GM19452 (cell line): ENCODE measurements around the gene KCTD7.
A peak's percentile ranks its signal among the peaks of the same experiment; 100 is the strongest.
"Not testable (repeated sequence)": the region's sequence is repeated elsewhere in the genome, so short reads cannot be mapped to it uniquely, and the experiment has no call there.

ENCODE experiments used
- ATAC-seq: cut with Tn5 transposase; IDR thresholded peaks from one replicate; pipeline ENCODE4 v1.9.1; 2021; ENCODE audit not compliant: unreplicated experiment

KCTD7 gene

DNA sequence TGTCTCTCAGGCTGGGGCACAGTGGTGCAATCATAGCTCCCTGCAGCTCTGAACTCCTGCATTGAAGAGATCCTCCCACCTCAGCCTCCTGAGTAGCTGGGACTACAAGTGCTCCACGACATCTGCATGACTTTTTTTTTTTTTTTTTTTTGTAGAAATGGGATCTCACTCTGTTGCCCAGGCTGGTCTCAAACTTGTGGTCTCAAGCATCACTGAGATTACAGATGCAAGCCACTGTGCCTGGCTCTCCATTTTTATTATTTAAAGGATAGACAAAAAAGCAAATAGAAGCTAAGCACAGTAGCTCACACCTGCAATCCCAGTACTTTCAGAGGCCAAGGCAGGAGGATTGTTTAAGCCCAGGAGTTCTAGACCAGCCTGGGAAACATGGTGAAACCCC, 13.0 kb upstream of the KCTD7 start:
- no peak for ATAC-seq

DNA sequence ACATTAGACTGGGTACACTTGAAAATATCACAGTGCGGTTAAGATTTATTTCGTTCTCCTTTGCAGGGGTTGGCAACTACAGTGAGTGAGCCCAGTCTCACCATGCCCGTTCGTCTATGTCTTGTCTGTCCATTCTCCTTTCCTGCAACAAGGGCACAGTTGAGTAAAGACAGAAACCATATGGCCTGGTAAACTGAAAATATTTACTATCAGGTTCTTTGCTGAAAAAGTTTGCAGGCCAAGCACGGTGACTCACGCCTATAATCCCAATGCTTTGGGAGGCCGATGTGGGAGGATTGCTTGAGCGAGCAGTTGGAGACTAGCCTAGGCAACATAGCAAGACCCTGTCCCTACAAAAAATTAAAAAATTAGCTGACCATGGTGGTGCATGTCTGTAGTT, 11.4 kb upstream of the KCTD7 start:
- no peak for ATAC-seq

DNA sequence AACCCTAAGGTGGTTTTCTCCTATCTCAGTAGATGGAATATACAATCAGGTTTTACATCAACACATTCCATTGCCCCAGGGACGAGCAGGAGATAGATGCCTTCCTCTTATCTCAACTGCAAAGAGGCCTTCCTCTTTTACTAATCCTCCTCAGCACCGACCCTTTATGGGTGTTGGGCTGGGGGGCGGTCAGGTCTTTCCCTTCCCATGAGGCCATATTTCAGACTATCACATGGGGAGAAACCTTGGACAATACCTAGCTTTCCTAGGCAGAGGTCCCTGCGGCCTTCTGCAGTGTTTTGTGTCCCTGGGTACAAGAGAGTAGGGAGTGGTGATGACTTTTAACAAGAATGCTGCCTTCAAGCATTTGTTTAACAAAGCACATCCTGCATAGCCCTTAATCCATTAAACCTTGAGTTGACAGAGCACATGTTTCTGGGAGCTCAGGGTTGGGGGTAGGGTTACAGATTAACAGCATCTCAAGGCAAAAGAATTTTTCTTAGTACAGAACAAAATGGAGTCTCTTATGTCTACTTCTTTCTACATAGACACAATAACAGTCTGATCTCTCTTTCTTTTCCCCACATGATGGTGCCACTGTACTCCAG, 9.2 kb upstream of the KCTD7 start:
- not testable (repeated sequence) for ATAC-seq

DNA sequence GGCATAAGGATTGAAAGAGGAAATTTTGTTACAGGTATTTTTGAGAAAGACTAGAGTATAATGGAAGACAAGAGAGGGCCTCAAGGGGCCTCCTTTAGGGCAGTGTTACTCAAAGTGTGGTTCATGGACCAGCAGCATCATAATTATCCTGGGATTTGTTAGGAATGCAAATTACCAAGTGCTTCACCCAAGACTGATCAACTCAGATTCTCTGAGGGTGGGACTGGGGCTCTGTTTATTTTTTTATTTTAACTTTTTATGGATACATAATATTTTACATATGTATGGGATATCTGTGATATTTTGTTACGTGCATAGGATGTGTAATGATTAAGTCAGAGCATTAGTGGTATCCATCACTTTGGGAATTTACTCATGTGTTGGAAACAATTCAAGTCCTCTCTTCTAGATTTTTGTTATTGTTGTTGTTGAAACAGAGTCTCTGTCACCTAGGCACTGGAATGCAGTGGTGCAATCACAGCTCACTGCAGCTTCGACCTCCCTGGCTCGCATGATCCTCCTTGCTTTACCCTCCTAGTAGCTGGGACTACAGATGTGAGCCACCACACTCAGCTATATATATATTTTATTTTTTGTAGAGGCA, 2.2 kb upstream of the KCTD7 start:
- ATAC-seq, result no peak

DNA sequence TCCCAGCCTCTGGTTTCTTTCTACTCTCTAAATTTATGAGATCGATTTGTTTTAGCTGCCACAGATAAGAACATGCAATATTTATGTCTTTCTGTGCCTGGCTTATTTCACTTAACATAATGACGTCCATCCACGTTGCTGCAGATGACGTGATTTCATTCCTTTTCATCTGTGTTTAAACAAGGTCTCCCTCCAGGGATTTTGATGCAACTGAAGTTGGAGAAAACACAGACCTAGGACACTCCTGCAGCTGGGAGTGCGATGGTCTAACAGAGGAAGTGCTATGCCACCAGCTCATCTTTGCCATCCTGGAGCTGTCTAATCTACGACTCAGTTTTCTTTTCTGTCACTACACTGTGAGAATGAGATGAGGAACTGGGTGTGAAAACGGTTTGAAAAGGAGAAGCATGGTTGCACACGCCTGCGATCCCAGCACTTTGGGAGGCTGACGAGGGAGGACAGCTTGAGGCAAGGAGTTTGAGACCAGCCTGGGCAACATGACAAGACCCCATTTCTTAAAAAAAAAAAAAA, 1.5 kb upstream of the KCTD7 start:
- no peak for ATAC-seq

DNA sequence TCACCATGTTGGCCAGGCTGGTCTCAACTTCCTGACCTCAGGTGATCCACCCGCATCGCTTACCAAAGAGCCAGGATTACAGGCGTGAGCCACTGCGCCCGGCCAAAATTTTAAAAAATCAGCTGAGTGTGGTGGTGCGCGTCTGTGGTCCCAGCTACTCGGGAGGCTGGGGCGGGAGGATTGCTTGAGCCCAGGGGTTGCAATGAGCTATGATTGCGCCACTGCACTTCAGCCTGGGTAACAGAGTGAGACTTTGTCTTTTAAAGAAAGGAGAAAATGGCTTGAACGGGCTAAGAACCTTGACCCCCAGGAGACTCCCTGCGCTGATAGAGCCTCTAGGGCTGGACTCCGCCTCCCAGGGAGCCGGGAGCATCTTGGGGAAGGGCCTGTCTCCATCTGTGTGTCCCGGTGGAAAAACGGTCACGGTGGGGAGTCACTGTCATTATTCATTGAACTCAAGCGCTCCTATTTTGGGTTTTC, 760 bp upstream of the KCTD7 start:
- ATAC-seq, result peak; percentile 5

DNA sequence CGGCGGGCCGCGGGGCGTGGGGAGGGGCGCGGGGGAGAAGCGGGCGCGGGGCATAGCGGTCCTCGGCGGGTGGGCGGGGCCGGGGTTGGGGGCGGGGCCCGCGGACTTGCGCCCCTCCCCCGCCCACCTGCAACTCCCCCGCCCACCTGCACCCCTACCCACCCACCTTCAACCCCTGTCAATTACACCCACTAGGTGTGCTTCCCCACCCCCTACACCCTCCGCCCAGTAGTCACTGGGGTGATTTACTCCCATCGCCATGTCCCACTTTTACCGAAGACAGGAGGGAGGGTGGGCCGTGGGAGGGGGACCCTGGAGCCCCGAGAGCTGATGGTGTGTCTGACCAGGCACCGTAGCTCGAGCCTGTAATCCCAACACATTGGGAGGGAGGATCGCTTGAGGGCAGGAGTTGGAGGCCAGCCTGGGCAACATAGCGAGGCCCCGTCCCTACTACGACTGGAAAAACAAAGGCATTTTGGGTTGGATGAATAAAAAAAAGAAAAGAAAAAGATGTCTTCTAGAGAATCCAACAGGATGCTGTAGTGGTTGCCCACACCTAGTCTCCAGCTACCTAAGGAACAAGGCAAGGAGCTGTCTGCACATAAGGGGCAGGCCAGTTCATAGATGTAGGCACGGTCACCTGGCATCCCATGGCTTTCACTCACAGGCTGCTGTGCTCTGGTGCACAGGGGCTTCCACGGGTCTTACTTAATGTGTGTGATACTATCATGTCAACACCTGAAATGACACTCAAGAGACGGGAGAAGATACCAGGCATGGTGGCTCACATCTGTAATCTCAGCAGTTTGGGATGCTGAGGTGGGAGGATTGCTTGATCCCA, 761 bp downstream of the KCTD7 start:
- no peak for ATAC-seq

DNA sequence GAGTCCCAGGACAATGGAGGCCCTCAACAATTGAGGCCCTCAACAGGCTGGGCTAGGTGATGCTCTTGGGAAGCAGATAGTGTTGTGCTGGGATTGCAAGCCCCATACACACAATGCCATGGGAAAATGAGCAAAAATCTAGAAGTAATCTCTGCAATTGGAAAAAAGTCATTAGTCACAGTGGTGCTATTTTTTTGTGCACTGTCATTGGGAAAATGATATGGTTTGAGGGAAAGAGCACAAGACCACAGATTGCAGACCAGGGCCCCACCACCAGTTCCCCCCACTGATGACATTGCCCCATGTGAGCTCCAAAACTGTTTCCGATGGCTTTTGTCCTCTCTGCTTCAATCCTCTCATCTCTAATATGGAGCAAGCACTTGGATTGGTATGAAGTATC, 1.9 kb downstream of the KCTD7 start:
- no peak for ATAC-seq

DNA sequence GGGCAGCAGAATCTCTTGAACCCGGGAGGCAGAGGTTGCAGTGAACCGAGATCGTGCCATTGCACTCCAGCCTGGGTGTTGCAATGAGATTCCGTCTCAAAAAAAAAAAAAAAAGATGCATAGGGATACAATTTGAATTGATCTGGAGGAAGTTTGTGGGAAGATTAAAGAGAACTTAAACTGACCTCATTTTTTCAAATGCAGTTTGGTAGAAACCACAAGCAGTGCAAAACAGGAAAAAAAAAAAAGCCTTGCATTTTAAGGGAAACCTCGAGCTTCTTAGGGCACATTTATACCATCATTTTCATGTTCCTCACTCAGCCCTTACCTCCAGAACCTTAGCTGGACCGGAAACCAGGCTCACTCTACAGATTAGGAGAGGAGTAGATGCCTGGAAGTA, 2.8 kb downstream of the KCTD7 start:
- no peak for ATAC-seq

DNA sequence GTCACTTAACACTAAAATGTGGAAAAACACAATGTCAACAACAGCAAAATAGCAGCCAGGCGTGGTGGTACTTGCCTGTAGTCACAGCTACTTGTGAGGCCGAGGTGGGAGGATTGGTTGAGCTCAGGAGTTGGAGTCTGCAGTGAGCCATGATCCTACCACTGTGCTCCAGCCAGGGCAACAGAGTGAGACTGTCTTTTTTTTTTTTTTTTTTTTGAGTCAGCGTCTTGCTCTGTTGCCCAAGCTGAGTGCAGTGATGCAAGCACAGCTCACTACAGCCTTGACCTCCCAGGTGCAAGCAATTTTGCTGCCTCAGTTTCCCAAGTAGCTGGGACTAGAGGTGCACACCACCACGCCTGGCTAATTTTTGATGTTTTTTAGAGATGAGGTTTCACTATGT, 6.1 kb downstream of the KCTD7 start:
- no peak for ATAC-seq

DNA sequence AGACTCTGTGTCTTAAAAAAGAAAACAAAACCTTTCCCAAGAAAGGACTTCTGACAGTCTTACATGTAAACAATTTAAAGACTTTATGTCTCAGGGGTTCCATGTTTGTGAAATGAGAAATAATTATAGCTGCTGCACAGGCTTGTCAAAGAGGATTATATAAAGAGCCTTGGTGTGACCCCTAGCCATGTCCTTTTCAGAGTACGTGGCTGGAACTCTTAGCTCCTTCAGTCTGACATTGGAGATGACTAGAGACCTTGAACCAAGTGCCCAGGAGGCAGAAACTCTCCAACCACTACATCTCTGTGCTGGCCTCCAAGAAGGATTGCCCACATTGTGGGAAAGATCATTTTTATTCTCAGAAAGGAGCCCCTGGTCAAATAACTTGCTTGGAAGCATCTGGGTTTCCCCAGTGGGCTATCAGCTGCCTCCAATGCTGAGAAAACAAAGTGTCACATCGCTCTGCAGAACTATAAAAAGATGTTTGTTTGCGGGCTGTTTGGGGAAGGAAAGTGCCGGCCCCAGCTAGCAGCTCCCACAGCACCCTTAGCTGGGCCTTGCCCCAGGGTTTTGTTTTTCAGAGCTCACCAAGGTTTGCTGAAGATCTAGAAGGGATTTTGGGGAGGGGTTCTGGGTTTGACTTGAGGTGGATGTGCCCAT, 6.8 kb downstream of the KCTD7 start:
- not testable (repeated sequence) for ATAC-seq

DNA sequence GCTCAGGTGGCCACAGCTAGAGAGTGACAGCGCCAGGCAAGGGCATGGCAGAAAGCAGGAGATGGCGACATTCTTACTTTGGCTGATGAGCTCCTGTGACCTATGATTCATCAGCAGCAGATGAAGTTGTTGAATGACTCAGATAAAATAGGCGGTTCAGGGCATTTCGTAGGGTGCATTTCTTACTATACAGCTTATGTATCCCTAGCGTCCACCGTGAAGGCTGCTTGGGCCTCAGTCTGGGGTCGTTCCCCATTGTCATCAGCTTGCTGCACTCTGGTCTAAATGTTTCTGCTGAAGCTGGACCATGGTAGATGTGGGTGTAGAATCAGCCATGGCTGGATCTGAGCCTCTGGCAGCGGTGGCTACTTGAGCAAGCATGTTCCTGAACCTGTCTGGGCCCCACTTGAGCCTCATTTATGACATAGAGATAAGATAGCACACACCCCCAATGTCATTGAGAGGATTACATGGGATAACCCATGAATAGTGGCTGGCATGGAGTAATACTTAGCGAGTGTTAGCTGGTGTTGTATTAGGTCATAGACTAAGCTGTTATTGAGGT, 7.4 kb downstream of the KCTD7 start:
- not testable (repeated sequence) for ATAC-seq

DNA sequence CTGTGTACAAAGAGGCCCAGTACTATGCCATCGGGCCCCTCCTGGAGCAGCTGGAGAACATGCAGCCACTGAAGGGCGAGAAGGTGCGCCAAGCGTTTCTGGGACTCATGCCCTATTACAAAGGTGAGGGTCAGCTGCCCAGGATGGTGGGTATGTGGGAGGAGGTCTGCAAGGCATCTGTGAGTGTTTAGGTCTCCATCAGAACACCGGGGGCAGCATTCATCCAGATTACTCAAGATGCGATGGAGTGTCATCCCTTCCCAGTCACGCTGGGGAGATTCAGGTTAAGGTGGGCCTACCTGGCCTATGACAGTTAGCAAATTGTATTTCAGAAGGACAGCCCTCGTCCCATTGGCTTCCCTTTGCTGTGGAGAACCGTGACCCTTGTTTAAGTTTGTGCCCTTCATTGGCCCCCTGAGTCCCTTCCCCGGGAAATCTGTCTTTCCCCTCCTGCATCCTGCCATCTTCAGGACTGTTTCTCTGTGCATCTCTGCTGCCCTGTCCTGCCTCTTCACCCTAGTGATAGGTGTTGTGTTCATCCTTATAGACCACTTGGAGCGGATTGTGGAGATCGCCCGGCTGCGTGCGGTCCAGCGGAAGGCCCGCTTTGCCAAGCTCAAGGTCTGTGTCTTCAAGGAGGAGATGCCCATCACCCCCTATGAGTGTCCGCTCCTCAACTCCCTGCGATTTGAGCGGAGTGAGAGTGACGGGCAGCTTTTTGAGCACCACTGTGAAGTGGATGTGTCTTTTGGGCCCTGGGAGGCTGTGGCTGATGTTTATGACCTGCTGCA, 9.8 kb downstream of the KCTD7 start:
- no peak for ATAC-seq

DNA sequence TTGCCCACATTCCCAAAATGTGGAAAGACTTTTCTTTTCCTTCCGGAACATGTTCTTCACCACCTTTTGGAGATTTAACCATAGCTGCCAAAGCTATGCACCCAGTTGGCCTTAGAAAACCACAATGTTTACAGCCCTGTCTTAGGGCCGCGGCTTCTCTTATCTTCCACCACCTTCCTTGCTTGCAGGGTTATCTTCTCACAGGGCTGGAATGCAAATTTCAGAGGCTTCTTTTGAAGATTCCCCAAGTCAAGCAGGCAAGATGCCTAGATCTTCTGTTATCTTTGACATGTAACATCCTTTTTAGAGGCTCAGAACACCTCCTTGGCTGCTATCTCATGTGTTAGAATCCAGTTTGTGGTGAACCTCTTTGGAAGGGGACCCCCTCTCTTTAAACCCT, 11.1 kb downstream of the KCTD7 start:
- no peak for ATAC-seq

DNA sequence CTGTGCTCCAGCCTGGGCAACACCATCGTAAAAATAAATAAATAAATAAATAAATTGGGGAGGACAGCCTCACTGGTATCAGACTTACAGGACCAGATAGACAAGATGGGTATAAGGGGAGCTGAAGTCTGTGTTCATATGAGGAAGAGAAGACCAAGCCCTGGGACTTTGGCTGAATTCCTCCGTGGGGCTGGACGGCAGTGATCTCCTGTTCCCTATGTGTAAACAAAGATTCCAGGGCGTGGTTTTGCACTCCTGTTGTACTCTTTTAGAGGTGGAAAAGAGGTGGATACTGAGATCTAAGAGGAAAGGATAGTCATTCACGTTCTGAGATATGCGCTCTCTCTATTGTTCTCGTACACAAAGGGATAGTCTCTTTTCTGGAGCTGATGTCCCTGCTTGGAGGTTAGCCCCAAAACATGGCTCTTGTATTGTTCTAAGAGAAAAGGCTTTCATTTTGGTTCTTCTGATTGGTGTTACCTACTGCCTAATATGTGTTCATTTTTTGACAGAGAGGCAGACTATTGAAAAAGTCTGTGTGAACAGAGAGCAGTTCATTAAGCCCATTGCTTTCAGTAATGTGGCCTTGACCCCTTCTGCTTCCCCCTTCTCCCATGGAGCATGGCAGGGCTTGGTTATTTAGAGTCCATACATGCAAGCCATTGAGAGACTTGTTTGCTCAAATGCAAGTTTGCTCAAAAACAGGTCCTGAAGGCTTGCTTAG, 12.3 kb downstream of the KCTD7 start:
- no peak for ATAC-seq

DNA sequence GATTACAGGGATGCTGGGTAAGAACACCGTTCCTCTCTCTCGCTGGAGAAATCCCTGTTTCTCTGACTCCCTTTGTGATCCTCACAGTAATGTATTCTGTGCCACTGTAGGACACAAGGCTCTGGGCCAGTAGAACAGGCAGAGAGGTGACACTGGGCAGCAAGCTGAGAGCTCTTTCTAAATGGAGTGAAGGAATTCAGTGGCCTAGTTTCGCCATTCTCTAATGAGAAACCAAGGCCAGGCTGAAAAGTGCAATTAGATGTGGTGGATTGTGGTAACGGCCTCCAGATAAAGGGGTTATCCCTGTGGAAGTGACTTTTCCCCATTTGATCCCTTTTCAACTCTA, 12.8 kb downstream of the KCTD7 start:
- ATAC-seq, result no peak

DNA sequence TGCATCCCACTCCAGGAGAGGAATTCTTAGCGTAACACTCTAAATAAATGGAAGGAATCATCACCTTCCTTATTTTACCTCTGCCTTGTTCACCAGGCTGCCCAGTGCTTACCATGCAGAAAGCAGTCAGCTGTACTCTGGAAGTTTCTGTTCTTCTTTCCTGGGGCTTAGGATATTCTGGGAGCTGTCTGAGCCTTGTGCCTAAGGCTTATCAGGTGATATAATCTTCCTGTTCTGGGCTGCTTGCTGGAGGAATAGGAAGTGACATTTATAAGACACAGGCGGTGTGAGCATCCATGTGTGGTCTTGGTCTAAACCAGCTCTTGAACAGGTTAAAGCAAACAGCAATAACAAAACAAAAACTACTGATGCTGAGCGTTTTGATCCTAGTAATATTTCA, 13.5 kb downstream of the KCTD7 start:
- no peak for ATAC-seq

DNA sequence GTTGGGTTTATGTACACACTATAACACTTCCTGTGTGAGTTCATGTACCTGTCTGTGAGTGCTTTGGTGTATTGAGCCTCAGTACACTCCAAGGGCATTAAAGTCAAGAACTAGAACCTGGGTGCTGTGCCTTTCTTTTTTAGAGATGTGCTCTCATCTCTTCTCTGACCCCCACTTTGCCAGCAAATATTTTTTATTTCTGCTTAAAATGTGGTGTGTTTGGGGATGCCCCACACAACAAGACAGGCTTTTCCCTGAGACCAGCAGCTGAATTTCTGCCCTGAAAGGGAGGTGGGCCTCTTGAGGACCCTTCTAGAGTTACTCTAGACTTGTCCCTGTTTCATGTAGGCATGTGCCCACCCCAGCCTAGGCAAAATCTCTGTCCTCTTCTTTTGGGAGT, 14.3 kb downstream of the KCTD7 start:
- no peak for ATAC-seq

DNA sequence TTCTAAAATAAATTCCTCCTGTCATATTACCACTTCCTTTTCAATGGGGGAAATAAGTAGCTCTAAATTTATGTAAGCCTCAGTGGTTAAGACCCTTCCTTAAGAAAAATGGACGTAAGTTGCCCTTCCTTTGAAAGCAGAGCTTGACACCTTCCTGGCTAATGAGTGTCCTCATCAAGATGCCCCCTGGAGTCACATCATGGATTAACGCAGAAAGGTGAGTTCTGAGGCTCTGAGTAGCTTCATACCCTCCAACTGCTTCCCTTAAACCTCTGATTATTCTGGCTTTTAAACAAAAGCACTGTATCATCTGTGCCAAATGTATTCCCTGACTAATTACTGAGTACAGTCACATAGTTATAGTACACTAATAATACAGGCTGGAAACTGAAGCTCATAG, 14.7 kb downstream of the KCTD7 start:
- no peak for ATAC-seq

DNA sequence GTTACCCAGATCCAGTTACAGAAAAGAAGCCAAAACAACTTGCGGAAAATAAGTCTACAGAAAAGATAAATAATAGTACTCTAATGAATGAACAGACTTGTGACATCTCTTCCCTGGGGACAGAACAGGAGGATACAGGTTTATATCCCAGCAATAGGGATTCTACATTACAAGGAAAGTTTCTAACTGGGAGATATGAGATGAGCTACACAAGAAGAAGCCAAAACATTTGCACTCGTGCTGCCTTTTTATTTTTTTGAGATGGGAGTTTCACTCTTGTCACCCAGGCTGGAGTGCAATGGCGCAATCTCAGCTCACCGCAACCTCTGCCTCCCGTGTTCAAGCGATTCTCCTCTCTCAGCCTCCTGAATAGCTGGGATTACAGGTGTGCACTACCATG, 22.3 kb downstream of the KCTD7 start:
- not testable (repeated sequence) for ATAC-seq
